RWPE1 (cell line): ENCODE measurements around the gene RIPK1.

Experiments used
- CTCF ChIA-PET: fragments of 350-600 bp; sonication (Branson Sonifier 250); formaldehyde crosslinking; extraction: SDS; loops from one replicate; lab custom pipeline; 2021; lab: Yijun Ruan, JAX
- POLR2A ChIA-PET: fragments of 400-600 bp; formaldehyde crosslinking; extraction: SDS; loops from one replicate; lab custom pipeline; 2020; ENCODE audit warnings: antibody characterized with exemption; ENCODE audit not compliant: low non-redundant PET; lab: Yijun Ruan, JAX
- DNase-seq: peaks from one replicate; pipeline ENCODE4 v3.0.0; 2012; ENCODE audit warnings: low spot score
- H3K27ac ChIP-seq: fragments of 450-650 bp; 2 replicates; pipeline ENCODE4 v1.5.1; 2017
- TF ChIP-seq, protein P1 (sequence below): fragments of 450-650 bp; conservative IDR thresholded peaks from 2 replicates; pipeline ENCODE4 v1.5.1; 2017; ENCODE audit warnings: low read depth, mild to moderate bottlenecking

The RIPK1 gene

GRCh38 chr6:3081960-3082359 is 13.7 kb downstream of the RIPK1 start:
- no peak for DNase-seq
- POLR2A ChIA-PET = no interaction called here

DNA sequence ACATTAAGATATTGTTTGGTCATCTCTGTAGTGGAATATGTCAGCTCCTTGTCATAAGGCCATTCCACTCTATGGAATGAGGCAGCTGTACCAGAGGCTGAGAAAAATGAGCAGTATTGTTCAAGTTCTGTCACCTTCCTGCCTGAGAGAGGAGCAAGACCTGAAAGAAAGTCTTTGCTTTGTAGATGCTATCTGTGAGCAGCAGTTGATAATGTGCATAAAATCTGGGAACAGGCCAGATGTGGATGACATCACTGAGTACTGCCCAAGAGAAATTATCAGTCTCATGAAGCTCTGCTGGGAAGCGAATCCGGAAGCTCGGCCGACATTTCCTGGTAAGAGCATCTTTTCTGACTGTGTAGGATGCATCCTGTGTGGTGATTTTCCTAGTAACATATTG is 16.8 kb downstream of the RIPK1 start:
- CTCF ChIA-PET = interaction anchor here (1.3 kb wide), 1 partner anchor 14 kb away, joined by 3 read pairs; no protein-coding TSS in a partner anchor
- no peak for DNase-seq
- POLR2A ChIA-PET = interaction anchor here (0.5 kb wide), 1 partner anchor 22 kb away, joined by 3 read pairs; no protein-coding TSS in a partner anchor
- TF ChIP-seq, protein P1, sequence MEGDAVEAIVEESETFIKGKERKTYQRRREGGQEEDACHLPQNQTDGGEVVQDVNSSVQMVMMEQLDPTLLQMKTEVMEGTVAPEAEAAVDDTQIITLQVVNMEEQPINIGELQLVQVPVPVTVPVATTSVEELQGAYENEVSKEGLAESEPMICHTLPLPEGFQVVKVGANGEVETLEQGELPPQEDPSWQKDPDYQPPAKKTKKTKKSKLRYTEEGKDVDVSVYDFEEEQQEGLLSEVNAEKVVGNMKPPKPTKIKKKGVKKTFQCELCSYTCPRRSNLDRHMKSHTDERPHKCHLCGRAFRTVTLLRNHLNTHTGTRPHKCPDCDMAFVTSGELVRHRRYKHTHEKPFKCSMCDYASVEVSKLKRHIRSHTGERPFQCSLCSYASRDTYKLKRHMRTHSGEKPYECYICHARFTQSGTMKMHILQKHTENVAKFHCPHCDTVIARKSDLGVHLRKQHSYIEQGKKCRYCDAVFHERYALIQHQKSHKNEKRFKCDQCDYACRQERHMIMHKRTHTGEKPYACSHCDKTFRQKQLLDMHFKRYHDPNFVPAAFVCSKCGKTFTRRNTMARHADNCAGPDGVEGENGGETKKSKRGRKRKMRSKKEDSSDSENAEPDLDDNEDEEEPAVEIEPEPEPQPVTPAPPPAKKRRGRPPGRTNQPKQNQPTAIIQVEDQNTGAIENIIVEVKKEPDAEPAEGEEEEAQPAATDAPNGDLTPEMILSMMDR = no peak
- H3K27ac ChIP-seq = no peak overlapping the region

More at GRCh38 chr6:3081960-3082359, 13.7 kb downstream of the RIPK1 start:
- CTCF ChIA-PET = interaction anchor here (0.6 kb wide), 1 partner anchor 258 kb away, joined by 3 read pairs; no protein-coding TSS in a partner anchor
- no peak overlapping the region for H3K27ac ChIP-seq
- TF ChIP-seq, protein P1 = no peak

DNA sequence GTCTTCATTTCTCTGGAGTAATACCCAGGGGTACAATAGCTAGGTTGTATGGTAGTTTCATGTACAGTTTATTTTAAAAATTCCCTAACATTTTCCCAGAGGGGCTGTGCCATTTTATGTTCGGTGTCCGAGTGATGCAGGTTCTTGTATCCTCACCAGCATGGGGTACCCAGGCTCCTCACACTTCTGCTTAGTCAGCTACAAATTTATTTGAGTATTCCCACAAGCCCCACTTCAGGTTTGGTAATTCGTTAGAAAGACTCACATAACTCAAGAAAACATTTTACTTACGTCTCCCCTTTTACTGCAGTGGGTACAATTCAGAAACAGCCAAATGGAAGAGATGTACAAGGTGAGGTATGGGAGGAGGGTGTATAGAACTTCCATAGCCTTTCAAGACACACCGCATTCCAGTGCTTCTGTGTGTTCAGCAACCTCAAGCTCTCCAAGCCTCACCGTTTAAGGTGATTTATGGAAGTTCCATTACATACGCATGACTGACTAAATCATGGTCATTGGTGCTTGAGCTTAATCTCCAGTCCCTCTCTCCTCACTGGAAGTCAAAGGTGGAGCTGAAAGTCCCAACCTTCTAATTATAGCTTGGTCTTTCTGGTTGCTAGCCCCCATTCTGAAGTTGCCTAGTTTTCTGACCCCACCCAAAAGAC is 18.1 kb downstream of the RIPK1 start:
- ChIA-PET CTCF (interaction anchor here (0.6 kb wide), 1 partner anchor 9 kb away, joined by 3 read pairs; no protein-coding TSS in a partner anchor), POLR2A (no interaction called here)
- TF ChIP-seq, protein P1 = no peak
- no peak overlapping the region for H3K27ac ChIP-seq
- DNase-seq = no peak

DNA sequence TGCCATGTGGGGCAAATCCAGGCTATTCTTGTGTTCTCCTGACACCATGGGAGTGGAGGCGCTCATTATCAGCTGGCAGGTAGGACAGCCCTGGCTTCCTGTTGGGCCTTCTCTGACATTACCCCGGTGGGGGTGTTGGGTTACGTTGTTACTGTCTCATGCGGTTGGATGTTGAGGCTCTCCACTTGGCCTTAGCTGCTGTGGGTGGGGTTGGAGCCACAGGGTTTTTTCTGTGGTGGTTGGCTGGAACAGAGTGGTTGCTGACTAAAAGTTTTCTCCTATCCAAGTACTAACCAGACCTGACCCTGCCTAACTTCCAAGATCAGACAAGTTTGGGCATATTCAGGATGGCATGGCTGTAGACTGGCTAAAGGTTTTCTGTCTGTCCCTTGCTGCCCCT is 20.2 kb downstream of the RIPK1 start:
- peak; percentile 76 for DNase-seq
- CTCF ChIA-PET = interaction anchor here (0.6 kb wide), 1 partner anchor 166 kb away, joined by 3 read pairs; no protein-coding TSS in a partner anchor
- H3K27ac ChIP-seq = peak overlapping the region; percentile 80
- TF ChIP-seq, protein P1 = no peak
- POLR2A ChIA-PET = no interaction called here

DNA sequence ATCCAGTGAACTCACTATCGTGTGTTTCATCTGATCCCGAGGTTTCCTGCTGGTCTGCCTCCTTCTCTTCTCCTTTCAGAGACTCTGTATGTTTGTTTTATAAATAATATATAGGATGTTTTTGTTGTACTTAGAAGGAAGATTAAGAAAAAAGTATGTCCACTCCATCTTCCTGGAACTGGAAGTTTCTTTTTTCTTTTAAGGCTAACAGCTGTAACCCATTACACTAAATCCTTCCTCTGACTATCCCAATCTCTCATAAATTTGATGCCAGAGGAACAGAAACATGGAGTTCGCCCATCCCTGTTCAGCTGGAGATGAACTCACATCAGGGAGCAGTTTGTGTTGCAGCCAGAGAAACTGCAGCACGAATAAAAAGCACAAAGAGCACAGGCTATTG is 20.7 kb downstream of the RIPK1 start:
- POLR2A ChIA-PET = no interaction called here
- H3K27ac ChIP-seq = no peak overlapping the region
- TF ChIP-seq, protein P1 = no peak
- no peak for DNase-seq
- CTCF ChIA-PET = interaction anchor here (0.6 to 0.8 kb wide), 2 partner anchors 165 to 937 kb away, joined by 3 read pairs; no protein-coding TSS in a partner anchor

DNA sequence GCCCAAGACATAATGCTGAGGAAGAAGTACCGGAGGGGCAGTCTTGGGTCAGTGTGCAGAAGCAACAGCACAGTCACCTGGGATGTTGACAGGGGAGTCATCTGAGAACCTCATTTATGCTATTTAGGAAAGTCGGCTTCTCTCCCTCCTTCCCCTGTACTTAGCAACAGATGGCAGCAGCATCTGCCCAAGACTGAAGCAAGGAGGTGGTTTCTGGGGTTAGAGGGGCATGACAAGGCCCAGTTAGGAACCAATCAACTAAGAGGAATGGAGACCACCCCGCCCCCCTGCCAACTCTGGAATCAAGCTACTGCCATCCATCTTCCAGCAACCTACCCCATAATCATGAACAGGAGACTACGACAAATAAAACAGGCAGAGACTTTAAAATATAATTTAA is 21.7 kb downstream of the RIPK1 start:
- DNase-seq = no peak
- CTCF ChIA-PET = interaction anchor here (0.6 kb wide), 1 partner anchor 141 kb away, joined by 4 read pairs; no protein-coding TSS in a partner anchor
- H3K27ac ChIP-seq = peak overlapping the region; percentile 41; the same call in 1 of the 2 replicates
- POLR2A ChIA-PET = no interaction called here
- TF ChIP-seq, protein P1 = no peak
